Vagina (tissue), 2 donors: ENCODE measurements around the gene DPH3. TPM values are rescaled to one million over a fixed set of nuclear protein-coding genes. Genes with fewer than 3 reads are reported as not detected.

Experiments
- DNase-seq, 2 donors: peaks; one replicate each; pipeline ENCODE4 v3.0.0-alpha.2; 2017; ENCODE audit errors: extremely low spot score in 2 of 2
- H3K27ac ChIP-seq: fragments of 200-600 bp; sonication (generic); one replicate; pipeline ENCODE4 v1.5.1; 2019
- H3K27me3 ChIP-seq: fragments of 200-600 bp; sonication (generic); one replicate; pipeline ENCODE4 v1.5.1; 2019
- H3K36me3 ChIP-seq, 2 donors: fragments of 200-600 bp; sonication (generic); one replicate each; pipeline ENCODE4 v1.5.1; 2017 to 2019
- H3K4me1 ChIP-seq: fragments of 200-600 bp; sonication (generic); one replicate; pipeline ENCODE4 v1.5.1; 2019
- H3K4me3 ChIP-seq, 2 donors: fragments of 200-600 bp; sonication (generic); 1 replicate in 1 of 2; 2 replicates in 1 of 2; pipeline ENCODE4 v1.5.1; 2016 to 2019
- H3K9me3 ChIP-seq: fragments of 200-600 bp; sonication (generic); one replicate; pipeline ENCODE4 v1.5.1; 2019
- POLR2A ChIP-seq, 2 donors: fragments of 450-650 bp; IDR thresholded peaks; one replicate each; pipeline ENCODE4 v1.6.1; 2017; ENCODE audit warnings: antibody characterized with exemption in 2 of 2, mild to moderate bottlenecking in 2 of 2, moderate library complexity in 2 of 2
- POLR2AphosphoS5 ChIP-seq, 2 donors: sonication (generic); formaldehyde crosslinking; IDR thresholded peaks; one replicate each; pipeline ENCODE4 v1.9.0; 2017; ENCODE audit warnings: antibody characterized with exemption in 2 of 2, mild to moderate bottlenecking in 2 of 2, low read depth in 1 of 2; ENCODE audit not compliant: insufficient read depth in 1 of 2
- intact Hi-C: fragments of 100-400 bp; cut with DNase I; formaldehyde crosslinking; loops from one replicate; pipeline ENCODE4 v1.15.1; 2023
- total RNA-seq: library from RNA; depleted of rRNA; stranded (reverse); fragments of >200 nt; gene quantifications from one replicate; pipeline ENCODE4 v1.2.3, GENCODE V29; 2016
- TF ChIP-seq, protein P1 (sequence below), 3 experiments: fragments of 450-650 bp in 2 of 3; fragments of 200-600 bp in 1 of 3; sonication (generic) in 1 of 3; IDR thresholded peaks; one replicate each; pipeline ENCODE4 v1.5.1; 2017 to 2019; ENCODE audit warnings: antibody characterized with exemption in 3 of 3, mild to moderate bottlenecking in 2 of 3, moderate library complexity in 2 of 3

Gene DPH3
- total RNA-seq, 1 donor from 2014 or later: 14.5 TPM

DNA sequence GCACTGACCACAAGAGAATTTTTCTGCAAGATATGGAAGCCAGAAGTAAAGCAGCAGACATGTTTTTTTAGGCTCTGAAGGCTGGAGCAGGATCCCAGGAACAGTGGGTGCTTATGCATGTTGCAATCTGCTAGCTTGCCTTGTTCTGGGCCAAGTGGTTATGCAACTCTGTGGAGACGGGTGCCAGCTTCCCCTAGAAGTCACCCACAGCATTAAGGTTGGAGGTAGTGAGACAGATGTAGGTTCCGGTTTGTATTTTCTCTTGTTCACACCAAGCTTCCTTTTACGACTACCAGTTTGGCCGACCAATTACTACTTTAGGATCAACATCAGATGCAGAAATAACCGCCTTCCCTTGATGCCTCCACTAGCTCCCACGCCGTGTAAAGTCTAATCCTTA lies 11.1 kb downstream of the DPH3 start:
- TF ChIP-seq POLR2A (IDR thresholded peaks at IDR 0.05) (no peak), POLR2AphosphoS5 (IDR thresholded peaks at IDR 0.05; ENCODE audit: insufficient read depth in 1 of 2, low read depth in 1 of 2) (no peak)
- TF ChIP-seq, protein P1, sequence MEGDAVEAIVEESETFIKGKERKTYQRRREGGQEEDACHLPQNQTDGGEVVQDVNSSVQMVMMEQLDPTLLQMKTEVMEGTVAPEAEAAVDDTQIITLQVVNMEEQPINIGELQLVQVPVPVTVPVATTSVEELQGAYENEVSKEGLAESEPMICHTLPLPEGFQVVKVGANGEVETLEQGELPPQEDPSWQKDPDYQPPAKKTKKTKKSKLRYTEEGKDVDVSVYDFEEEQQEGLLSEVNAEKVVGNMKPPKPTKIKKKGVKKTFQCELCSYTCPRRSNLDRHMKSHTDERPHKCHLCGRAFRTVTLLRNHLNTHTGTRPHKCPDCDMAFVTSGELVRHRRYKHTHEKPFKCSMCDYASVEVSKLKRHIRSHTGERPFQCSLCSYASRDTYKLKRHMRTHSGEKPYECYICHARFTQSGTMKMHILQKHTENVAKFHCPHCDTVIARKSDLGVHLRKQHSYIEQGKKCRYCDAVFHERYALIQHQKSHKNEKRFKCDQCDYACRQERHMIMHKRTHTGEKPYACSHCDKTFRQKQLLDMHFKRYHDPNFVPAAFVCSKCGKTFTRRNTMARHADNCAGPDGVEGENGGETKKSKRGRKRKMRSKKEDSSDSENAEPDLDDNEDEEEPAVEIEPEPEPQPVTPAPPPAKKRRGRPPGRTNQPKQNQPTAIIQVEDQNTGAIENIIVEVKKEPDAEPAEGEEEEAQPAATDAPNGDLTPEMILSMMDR (IDR thresholded peaks at IDR 0.05): no peak
- intact Hi-C loops: no loop called here

DNA sequence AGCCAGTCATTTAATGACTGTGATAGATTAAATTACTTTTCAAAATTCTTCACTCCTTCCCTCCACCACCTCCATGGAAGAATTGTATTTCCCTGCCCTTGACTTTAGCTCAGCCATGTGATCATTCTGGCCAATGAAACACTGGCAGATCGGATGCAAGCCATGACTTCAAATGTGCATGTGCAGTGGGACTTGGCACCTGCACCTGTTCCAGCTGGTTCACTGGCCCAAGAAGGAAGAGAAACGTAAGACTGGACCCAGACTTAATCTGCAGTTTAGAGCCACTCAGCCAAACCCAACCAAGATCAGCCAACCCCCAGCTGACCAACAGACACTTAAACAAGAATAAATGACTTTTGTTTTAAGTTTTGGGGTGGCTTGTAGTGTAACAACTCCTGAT lies 11.8 kb downstream of the DPH3 start:
- H3K4me1 ChIP-seq: no peaks in the 10 kb centered on the region

More for the DNA sequence above, 11.1 kb downstream of the DPH3 start:
- H3K4me1 ChIP-seq: no peaks in the 10 kb centered on the region
- H3K36me3 ChIP-seq: no peaks in the 10 kb centered on the region
- DNase-seq: no peak
- H3K9me3 ChIP-seq: no peaks in the 10 kb centered on the region
- no peak overlapping the region for H3K4me3 ChIP-seq
- H3K27me3 ChIP-seq: no peaks in the 10 kb centered on the region
- no peak overlapping the region for H3K27ac ChIP-seq

DNA sequence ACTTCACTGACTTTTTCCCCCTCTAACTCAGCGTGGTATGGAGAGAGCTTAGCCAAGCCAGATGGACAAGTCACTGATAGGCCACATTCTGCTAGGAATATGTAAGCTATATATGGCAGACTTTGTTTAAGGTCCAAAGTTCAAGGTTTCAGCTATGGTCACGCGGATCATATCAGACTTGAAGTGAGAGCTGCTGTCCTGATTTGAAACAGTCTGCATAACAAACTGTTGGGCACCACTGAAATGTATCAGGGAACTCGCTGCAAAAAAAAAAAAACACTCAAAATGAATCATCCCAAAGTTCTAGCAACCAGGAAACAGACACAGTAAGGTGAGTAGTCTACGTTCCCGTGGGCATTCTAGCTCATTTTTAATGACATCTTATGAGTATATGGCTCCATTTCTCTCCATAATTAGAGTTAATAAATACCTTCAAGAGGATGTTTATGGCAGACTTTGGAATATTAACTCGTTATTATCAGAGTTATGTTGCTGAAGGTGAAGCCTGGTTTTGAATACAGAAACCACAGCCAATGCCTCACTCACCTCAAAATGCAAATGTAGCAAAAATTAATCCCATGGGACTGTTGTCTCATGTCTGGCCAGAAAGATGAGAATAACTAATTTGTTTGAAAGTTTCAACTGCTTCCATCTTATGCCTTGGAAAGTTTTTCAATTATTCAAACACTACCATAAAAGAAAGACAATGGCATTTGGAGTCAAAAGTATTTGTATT lies 12.3 kb downstream of the DPH3 start:
- H3K9me3 ChIP-seq: no peaks in the 10 kb centered on the region
- H3K4me1 ChIP-seq: peaks cover 3% of the 10 kb centered on the region
- H3K36me3 ChIP-seq: no peaks in the 10 kb centered on the region
- no peak for DNase-seq
- intact Hi-C loops: no loop called here
- H3K4me3 ChIP-seq: no peak overlapping the region
- no peak overlapping the region for H3K27ac ChIP-seq
- TF ChIP-seq, protein P1 (IDR thresholded peaks at IDR 0.05): no peak
- no peak for TF ChIP-seq POLR2A (IDR thresholded peaks at IDR 0.05)
- TF ChIP-seq POLR2AphosphoS5 (IDR thresholded peaks at IDR 0.05; ENCODE audit: insufficient read depth in 1 of 2, low read depth in 1 of 2): no peak
- no peaks in the 10 kb centered on the region for H3K27me3 ChIP-seq

More for the DNA sequence above, 11.8 kb downstream of the DPH3 start:
- TF ChIP-seq, protein P1 (IDR thresholded peaks at IDR 0.05): no peak
- TF ChIP-seq POLR2AphosphoS5 (IDR thresholded peaks at IDR 0.05; ENCODE audit: insufficient read depth in 1 of 2, low read depth in 1 of 2): no peak
- no peak for TF ChIP-seq POLR2A (IDR thresholded peaks at IDR 0.05)
- no peak overlapping the region for H3K27ac ChIP-seq
- no peak overlapping the region for H3K4me3 ChIP-seq
- H3K9me3 ChIP-seq: no peaks in the 10 kb centered on the region
- DNase-seq: no peak
- intact Hi-C loops: no loop called here
- H3K36me3 ChIP-seq: no peaks in the 10 kb centered on the region
- H3K27me3 ChIP-seq: no peaks in the 10 kb centered on the region

DNA sequence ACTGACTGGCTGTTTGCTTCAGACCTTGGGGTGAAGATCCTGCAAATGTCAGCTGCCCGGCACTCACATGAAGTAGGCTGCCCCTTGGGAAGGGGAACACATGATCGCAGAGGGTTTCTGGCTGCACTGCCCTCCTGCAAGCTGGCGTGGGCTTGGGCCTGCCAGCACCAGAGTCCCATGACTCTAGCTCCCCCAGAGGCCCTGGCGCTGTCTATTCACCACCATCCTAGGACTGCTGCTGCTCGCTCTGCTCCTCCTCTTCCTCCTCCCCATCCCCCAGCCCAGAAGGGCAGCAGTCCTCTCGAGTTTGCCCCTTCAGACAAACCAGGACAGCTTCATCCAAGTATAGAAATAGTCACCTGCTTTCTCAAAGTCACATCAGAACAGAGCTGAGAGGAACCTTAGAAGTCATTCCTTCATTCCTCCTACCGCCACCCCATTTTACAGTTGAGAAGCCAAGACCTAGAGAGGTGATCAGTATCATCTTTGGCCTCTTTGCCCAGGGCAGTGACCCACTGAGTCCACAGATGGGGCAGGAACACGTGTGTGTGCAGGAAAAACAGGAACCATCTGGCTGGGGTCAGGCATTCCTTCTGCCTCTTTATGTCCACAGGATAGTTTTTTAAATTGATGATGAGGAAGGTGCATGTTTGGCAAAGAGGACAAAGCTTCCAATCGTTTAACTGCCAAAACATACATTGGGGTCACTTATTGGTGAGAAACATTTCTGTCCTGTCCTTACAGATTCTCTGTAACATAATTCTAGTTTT lies 13.2 kb downstream of the DPH3 start:
- Histone ChIP-seq H3K4me1 (peaks cover 7% of the 10 kb centered on the region), H3K27me3 (no peaks in the 10 kb centered on the region), H3K9me3 (no peaks in the 10 kb centered on the region), H3K27ac (no peak overlapping the region), H3K36me3 (no peaks in the 10 kb centered on the region), H3K4me3 (no peak overlapping the region)
- intact Hi-C loops: no loop called here
- no peak for DNase-seq
- TF ChIP-seq, protein P1 (IDR thresholded peaks at IDR 0.05): no peak
- TF ChIP-seq POLR2A (IDR thresholded peaks at IDR 0.05) (no peak), POLR2AphosphoS5 (IDR thresholded peaks at IDR 0.05; ENCODE audit: insufficient read depth in 1 of 2, low read depth in 1 of 2) (no peak)
